Stimulated activated memory B cell treated with anti-CD40 and anti-IgM and Interleukin-4, amounts not matched to agents 10 μg/mL and 1 μg/mL and 100 μg/mL, for 72 hours (primary cell): ENCODE results near the gene RIT1.
A peak's percentile ranks its signal among the peaks of the same experiment; 100 is the strongest.

Source experiments
- ATAC-seq: fragments of 150-1000 bp; cut with Tn5 transposase; 2 replicates; pipeline ENCODE4 v1.10.0; 2021
- H3K27ac Mint-ChIP-seq: one replicate; pipeline ENCODE4 v1.8.0; 2022; ENCODE audit warnings: mild to moderate bottlenecking, mixed read lengths
- H3K27me3 Mint-ChIP-seq: one replicate; pipeline ENCODE4 v1.8.0; 2022; ENCODE audit warnings: mixed read lengths
- H3K36me3 Mint-ChIP-seq: one replicate; pipeline ENCODE4 v1.8.0; 2022; ENCODE audit warnings: mixed read lengths
- H3K4me1 Mint-ChIP-seq: one replicate; pipeline ENCODE4 v1.8.0; 2022; ENCODE audit warnings: mixed read lengths
- H3K4me3 Mint-ChIP-seq: one replicate; pipeline ENCODE4 v1.8.0; 2022; ENCODE audit warnings: mild to moderate bottlenecking, moderate library complexity, mixed read lengths
- H3K9me3 Mint-ChIP-seq: one replicate; pipeline ENCODE4 v1.8.0; 2022; ENCODE audit warnings: mixed read lengths

RIT1 gene

GRCh38 chr1:155888481-155888880, 22.7 kb downstream of the RIT1 start:
- H3K4me3 Mint-ChIP-seq = no peak overlapping the region
- no peaks in the 10 kb centered on the region for H3K4me1 Mint-ChIP-seq
- no peaks in the 10 kb centered on the region for H3K27me3 Mint-ChIP-seq
- no peak for ATAC-seq
- no peaks in the 10 kb centered on the region for H3K9me3 Mint-ChIP-seq
- no peak overlapping the region for H3K27ac Mint-ChIP-seq
- H3K36me3 Mint-ChIP-seq = no peaks in the 10 kb centered on the region

GRCh38 chr1:155884982-155885381, 26.2 kb downstream of the RIT1 start:
- no peaks in the 10 kb centered on the region for H3K9me3 Mint-ChIP-seq
- H3K27me3 Mint-ChIP-seq = no peaks in the 10 kb centered on the region
- no peak overlapping the region for H3K27ac Mint-ChIP-seq
- H3K4me3 Mint-ChIP-seq = no peak overlapping the region
- H3K36me3 Mint-ChIP-seq = no peaks in the 10 kb centered on the region
- ATAC-seq = no peak
- peaks cover 6% of the 10 kb centered on the region for H3K4me1 Mint-ChIP-seq

GRCh38 chr1:155884031-155884960, 26.9 kb downstream of the RIT1 start:
- Mint-ChIP-seq H3K36me3 (no peaks in the 10 kb centered on the region), H3K27me3 (no peaks in the 10 kb centered on the region), H3K9me3 (no peaks in the 10 kb centered on the region), H3K4me1 (peaks cover 6% of the 10 kb centered on the region), H3K27ac (no peak overlapping the region), H3K4me3 (no peak overlapping the region)
- no peak for ATAC-seq

DNA sequence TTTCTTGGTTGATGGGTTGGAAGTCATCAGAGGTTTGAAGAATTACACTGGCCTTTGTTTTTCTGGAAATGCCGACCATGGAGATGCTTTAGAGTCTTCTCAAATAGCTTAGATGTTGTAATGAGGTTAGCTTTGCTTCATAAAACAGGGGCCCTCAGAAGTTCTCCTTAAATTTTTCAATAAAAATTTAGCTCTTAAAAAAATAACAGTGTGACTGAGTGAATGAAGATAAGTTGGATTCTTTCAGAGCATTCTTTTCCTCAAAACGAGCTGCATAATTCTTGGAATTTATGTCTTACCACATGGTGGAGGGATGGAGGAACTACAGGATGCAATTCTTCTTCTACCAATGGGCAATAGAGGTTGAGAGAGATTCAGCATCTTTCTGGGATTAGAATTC, 28.4 kb downstream of the RIT1 start:
- peak overlapping the region; percentile 36 for H3K27ac Mint-ChIP-seq
- H3K27me3 Mint-ChIP-seq = no peaks in the 10 kb centered on the region
- no peaks in the 10 kb centered on the region for H3K9me3 Mint-ChIP-seq
- H3K4me3 Mint-ChIP-seq = no peak overlapping the region
- no peak for ATAC-seq
- H3K36me3 Mint-ChIP-seq = no peaks in the 10 kb centered on the region
- H3K4me1 Mint-ChIP-seq = peaks cover 6% of the 10 kb centered on the region

DNA sequence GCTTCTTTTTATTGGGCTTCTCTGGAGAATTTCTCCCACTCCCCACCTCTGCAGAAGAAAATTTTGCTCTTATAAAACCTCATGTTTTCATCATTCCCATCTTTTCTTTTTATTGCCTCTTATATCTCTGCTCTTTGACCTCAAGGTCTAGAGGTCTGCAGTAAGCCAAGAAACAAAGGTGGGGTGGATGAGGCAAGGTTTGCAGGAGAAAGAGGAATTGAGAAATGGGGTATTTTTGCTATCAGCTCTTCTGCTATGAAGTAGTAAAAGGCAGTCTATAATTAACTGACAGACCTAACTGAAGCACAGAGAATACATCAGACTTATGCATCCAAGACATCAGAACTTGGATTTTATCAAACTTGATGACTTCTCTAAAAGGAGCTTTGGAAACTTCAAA, 28.9 kb downstream of the RIT1 start:
- peak; percentile 77 for ATAC-seq
- H3K9me3 Mint-ChIP-seq = no peaks in the 10 kb centered on the region
- H3K36me3 Mint-ChIP-seq = no peaks in the 10 kb centered on the region
- peak overlapping the region; percentile 36 for H3K27ac Mint-ChIP-seq
- H3K4me3 Mint-ChIP-seq = no peak overlapping the region
- H3K27me3 Mint-ChIP-seq = no peaks in the 10 kb centered on the region
- H3K4me1 Mint-ChIP-seq = peaks cover 6% of the 10 kb centered on the region

- H3K4me3 Mint-ChIP-seq = no peak overlapping the region
- H3K9me3 Mint-ChIP-seq = no peaks in the 10 kb centered on the region
- H3K27ac Mint-ChIP-seq = no peak overlapping the region
Measured at GRCh38 chr1:155880950-155881349, 30.2 kb downstream of the RIT1 start.

DNA sequence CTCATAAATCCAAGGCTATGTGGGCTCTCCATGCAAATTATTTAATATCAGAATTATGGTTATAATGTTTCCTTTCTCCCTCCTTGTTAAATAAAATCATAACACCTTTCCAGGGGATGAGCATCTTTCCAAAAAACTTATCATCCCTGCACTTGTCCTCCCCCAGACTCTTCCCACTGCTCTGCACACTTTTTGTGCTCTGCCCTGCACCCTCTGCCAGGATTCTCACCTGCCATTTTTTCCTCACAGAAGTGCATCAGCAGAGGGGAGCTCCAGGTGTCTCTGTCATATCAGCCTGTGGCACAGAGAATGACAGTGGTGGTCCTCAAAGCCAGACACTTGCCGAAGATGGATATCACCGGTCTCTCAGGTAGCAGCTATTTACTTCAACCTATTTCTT, 30.9 kb downstream of the RIT1 start:
- no peak overlapping the region for H3K4me3 Mint-ChIP-seq
- no peaks in the 10 kb centered on the region for H3K36me3 Mint-ChIP-seq
- ATAC-seq = no peak
- H3K9me3 Mint-ChIP-seq = no peaks in the 10 kb centered on the region
- H3K27me3 Mint-ChIP-seq = no peaks in the 10 kb centered on the region
- peaks cover 6% of the 10 kb centered on the region for H3K4me1 Mint-ChIP-seq
- no peak overlapping the region for H3K27ac Mint-ChIP-seq

More at GRCh38 chr1:155880950-155881349, 30.2 kb downstream of the RIT1 start:
- Mint-ChIP-seq H3K27me3 (no peaks in the 10 kb centered on the region), H3K4me1 (peaks cover 6% of the 10 kb centered on the region), H3K36me3 (no peaks in the 10 kb centered on the region)
- no peak for ATAC-seq

DNA sequence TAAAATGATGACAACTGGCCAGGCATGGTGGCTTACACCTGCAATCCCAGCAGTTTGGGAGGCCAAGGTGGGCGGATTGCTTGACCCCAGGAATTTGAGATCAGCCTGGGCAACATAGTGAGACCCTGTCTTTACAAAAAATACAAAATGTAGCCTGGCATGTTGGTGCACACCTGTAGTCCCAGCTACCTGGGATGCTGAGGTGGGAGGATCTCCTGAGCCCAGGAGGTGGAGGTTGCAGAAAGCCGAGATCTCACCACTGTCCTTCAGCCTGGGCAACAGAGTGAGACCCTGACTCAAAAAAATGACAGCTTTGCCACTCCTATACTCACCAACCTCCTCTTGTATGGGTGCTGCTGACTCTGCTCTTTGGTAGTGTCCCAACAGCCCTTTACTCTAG, 33.2 kb downstream of the RIT1 start:
- H3K4me1 Mint-ChIP-seq = peaks cover 6% of the 10 kb centered on the region
- H3K9me3 Mint-ChIP-seq = no peaks in the 10 kb centered on the region
- no peak overlapping the region for H3K4me3 Mint-ChIP-seq
- no peaks in the 10 kb centered on the region for H3K27me3 Mint-ChIP-seq
- no peak for ATAC-seq
- H3K36me3 Mint-ChIP-seq = no peaks in the 10 kb centered on the region
- no peak overlapping the region for H3K27ac Mint-ChIP-seq

- H3K4me1 Mint-ChIP-seq = no peaks in the 10 kb centered on the region
- no peak overlapping the region for H3K27ac Mint-ChIP-seq
- no peaks in the 10 kb centered on the region for H3K27me3 Mint-ChIP-seq
- H3K9me3 Mint-ChIP-seq = no peaks in the 10 kb centered on the region
- no peak for ATAC-seq
- H3K36me3 Mint-ChIP-seq = no peaks in the 10 kb centered on the region
- H3K4me3 Mint-ChIP-seq = no peak overlapping the region
Measured at GRCh38 chr1:155873860-155874259, 37.3 kb downstream of the RIT1 start.

DNA sequence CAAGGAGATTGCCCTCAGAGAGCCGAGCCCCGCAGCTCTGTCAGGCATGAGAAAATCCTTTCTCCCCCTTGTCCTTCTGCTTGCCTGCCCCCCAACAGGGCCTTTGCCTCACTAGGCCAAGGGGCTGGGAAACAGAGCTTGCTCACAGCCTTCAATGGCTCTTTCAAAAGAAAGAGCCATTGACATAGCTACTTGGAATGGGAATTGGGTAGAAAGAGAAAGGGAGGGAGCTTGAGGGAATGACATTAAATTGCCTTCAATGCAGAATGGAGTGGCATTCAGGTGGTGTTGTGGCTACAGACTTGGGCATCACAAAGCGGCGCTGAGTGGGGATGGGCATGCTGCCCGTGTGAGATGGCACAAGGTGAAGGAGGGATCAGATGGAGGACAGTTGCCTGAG, 38.6 kb downstream of the RIT1 start:
- Mint-ChIP-seq H3K4me1 (no peaks in the 10 kb centered on the region), H3K27me3 (no peaks in the 10 kb centered on the region), H3K4me3 (no peak overlapping the region), H3K27ac (no peak overlapping the region), H3K36me3 (no peaks in the 10 kb centered on the region), H3K9me3 (no peaks in the 10 kb centered on the region)
- no peak for ATAC-seq

DNA sequence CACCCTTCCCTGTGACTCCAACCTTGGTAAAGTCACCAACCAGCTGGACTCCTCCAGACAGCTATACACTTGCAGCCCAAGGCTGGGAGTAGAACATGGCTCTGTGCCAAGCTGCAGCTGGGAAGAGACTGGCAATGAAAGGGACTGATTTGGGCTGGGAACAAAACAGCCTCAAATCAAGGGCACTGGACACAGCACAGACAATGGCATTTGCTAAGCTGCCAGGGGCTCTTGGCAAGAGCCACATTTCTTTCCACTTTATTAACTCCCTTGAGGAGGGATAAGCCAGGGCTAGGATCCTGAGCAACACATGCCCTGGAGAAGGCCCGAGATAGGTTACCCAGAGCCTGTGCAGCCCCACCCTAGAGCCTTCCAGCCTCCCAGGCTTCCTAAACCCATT, 39.8 kb downstream of the RIT1 start:
- Mint-ChIP-seq H3K4me1 (no peaks in the 10 kb centered on the region), H3K4me3 (no peak overlapping the region), H3K27me3 (no peaks in the 10 kb centered on the region), H3K27ac (no peak overlapping the region), H3K36me3 (no peaks in the 10 kb centered on the region), H3K9me3 (no peaks in the 10 kb centered on the region)
- no peak for ATAC-seq

DNA sequence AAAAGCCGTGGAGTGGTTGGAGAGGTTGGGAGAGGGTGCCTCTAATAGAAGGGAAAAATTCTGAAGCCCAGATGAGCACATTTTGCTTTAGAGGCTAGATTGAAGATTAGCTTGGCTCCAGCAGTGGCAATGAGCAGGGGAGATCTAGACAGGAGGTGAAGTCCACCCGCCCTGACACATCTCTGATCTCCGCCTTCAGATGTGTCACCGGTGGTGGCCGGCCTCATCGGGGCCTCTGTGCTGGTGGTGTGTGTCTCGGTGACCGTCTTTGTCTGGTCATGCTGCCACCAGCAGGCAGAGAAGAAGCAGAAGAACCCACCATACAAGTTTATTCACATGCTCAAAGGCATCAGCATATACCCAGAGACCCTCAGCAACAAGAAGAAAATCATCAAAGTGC, 43.4 kb downstream of the RIT1 start:
- Mint-ChIP-seq H3K36me3 (no peaks in the 10 kb centered on the region), H3K27ac (no peak overlapping the region), H3K27me3 (peaks cover 2% of the 10 kb centered on the region)

GRCh38 chr1:155864393-155864792, 46.8 kb downstream of the RIT1 start:
- no peak overlapping the region for H3K4me3 Mint-ChIP-seq
- no peaks in the 10 kb centered on the region for H3K9me3 Mint-ChIP-seq
- H3K36me3 Mint-ChIP-seq = no peaks in the 10 kb centered on the region
- peaks cover 21% of the 10 kb centered on the region for H3K27me3 Mint-ChIP-seq
- ATAC-seq = no peak
- H3K4me1 Mint-ChIP-seq = peaks cover 8% of the 10 kb centered on the region
- H3K27ac Mint-ChIP-seq = no peak overlapping the region

More for the DNA sequence above, 43.4 kb downstream of the RIT1 start:
- Mint-ChIP-seq H3K4me1 (no peaks in the 10 kb centered on the region), H3K4me3 (no peak overlapping the region), H3K9me3 (no peaks in the 10 kb centered on the region)
- ATAC-seq = no peak

GRCh38 chr1:155861896-155862295, 49.3 kb downstream of the RIT1 start:
- Mint-ChIP-seq H3K9me3 (no peaks in the 10 kb centered on the region), H3K4me3 (no peak overlapping the region), H3K36me3 (no peaks in the 10 kb centered on the region), H3K27me3 (peaks cover 21% of the 10 kb centered on the region), H3K27ac (no peak overlapping the region), H3K4me1 (peaks cover 28% of the 10 kb centered on the region)
- ATAC-seq = no peak

- Mint-ChIP-seq H3K4me3 (no peak overlapping the region), H3K9me3 (no peaks in the 10 kb centered on the region), H3K27ac (no peak overlapping the region), H3K27me3 (peaks cover 21% of the 10 kb centered on the region), H3K4me1 (peaks cover 37% of the 10 kb centered on the region), H3K36me3 (no peaks in the 10 kb centered on the region)
- ATAC-seq = no peak
Measured at GRCh38 chr1:155860970-155861510, 50.1 kb downstream of the RIT1 start.
